Fibroblast of villous mesenchyme (primary cell): ENCODE data around the gene MFSD11. TPM values are rescaled to one million over a fixed set of nuclear protein-coding genes. Genes with fewer than 3 reads are reported as not detected.

Source experiments
- DNase-seq: peaks from one replicate; pipeline ENCODE4 v3.0.0-alpha.2; 2010; ENCODE audit warnings: low read depth
- H3K4me3 ChIP-seq: 2 replicates; pipeline ENCODE4 v1.5.1; 2011; ENCODE audit warnings: low read depth, mild to moderate bottlenecking, low read length
- total RNA-seq: library from RNA; depleted of rRNA; stranded (reverse); fragments of >200 nt; gene quantifications from 2 replicates; pipeline ENCODE4 v1.2.3, GENCODE V29; 2012
- TF ChIP-seq, protein P1 (sequence below): IDR thresholded peaks from 2 replicates; pipeline ENCODE4 v1.5.1; 2012; ENCODE audit warnings: low read depth, mild to moderate bottlenecking, low read length; ENCODE audit not compliant: insufficient read depth

The MFSD11 gene
- 31.9 and 44.5 TPM in 2 replicates for total RNA-seq

DNA sequence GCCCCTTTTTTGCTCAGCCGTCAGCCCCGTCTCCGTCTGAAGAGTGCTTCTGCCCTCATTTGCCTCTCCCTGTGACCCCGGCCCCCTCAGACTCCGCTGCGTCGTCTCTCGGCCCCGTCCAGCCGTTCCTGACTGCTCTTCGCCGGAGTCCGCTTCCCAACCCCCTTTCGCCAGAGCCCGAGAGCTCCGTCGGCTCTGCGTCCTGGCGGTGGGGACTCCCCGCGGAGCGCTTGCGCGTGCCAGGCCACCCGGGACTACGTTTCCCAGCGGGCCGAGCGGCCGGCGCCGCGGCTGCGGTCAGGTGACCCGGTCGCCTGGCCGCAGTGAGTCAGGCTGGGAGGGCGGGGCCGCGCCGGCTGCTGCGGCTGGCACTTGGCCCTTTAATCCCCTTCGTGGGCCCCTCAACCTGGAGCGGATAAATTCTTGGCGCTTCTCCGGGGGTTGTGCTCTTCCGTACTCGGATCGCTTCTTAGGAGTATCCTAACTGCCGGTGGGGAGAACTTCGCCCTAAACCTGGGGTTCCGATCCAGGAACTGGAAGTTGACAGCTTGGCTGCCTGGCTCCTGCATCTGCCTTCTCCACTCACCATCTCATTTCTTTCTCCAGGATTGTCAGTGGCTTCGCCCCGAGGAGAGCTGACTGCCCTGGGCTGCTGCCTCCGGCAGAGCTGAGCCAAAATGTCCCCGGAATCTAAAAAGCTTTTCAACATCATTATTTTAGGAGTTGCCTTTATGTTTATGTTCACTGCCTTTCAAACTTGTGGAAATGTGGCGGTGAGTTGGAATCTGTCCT is at the start of gene MFSD11:
MFSD11 (plus strand) TSS at position 444 of the 792 bp plus-strand sequence; CDS start at position 678, 234 bp downstream.
- peak; percentile 96 for DNase-seq
- H3K4me3 ChIP-seq: peak within 1 kb of the TSS; percentile 94
- TF ChIP-seq, protein P1, sequence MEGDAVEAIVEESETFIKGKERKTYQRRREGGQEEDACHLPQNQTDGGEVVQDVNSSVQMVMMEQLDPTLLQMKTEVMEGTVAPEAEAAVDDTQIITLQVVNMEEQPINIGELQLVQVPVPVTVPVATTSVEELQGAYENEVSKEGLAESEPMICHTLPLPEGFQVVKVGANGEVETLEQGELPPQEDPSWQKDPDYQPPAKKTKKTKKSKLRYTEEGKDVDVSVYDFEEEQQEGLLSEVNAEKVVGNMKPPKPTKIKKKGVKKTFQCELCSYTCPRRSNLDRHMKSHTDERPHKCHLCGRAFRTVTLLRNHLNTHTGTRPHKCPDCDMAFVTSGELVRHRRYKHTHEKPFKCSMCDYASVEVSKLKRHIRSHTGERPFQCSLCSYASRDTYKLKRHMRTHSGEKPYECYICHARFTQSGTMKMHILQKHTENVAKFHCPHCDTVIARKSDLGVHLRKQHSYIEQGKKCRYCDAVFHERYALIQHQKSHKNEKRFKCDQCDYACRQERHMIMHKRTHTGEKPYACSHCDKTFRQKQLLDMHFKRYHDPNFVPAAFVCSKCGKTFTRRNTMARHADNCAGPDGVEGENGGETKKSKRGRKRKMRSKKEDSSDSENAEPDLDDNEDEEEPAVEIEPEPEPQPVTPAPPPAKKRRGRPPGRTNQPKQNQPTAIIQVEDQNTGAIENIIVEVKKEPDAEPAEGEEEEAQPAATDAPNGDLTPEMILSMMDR: no peak

DNA sequence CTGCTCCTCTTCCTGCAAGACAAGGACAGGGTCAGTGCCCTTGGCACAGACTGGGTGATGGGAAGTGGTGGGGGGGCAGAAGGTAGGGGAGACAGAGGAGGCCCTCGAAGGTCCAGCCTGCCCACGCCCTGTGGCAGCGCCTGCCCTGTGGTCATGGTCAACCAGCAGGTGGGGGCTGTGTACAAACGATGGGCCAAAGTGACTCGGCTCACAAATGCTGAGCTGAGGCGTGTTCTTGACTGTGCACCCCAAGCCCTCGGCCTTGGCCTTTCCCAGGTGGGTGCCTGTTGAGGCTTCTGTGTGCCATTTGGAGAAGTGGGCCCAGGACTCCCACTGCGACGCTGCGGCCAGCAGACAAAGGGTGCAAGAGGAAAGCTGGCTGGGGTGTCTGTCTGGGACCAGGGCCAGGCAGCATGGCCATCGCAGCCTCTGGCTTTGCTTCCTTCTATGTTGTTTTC is 49.7 kb upstream of the MFSD11 start:
- no peak overlapping the region for H3K4me3 ChIP-seq
- DNase-seq: no peak
- TF ChIP-seq, protein P1: peak; percentile 12

DNA sequence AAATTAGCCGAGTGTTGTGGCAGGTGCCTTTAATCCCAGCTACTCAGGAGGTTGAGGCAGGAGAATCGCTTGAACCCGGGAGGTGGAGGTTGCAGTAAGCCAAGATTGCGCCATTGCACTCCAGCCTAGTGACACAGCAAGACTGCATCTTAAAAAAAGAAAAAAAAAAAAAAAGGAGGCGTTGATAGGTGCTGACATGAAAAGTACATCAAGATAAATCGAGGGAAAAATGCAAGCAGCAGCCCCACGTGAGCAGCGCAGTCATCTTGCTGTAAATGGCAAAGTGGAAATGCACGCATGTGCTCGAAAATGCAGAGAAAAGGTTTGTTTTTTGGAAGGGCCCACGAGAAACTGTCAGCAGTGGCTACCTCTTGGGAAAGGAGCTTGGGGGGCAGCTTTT is 48.1 kb upstream of the MFSD11 start:
- H3K4me3 ChIP-seq: no peak overlapping the region
- TF ChIP-seq, protein P1: no peak
- DNase-seq: peak; percentile 71

DNA sequence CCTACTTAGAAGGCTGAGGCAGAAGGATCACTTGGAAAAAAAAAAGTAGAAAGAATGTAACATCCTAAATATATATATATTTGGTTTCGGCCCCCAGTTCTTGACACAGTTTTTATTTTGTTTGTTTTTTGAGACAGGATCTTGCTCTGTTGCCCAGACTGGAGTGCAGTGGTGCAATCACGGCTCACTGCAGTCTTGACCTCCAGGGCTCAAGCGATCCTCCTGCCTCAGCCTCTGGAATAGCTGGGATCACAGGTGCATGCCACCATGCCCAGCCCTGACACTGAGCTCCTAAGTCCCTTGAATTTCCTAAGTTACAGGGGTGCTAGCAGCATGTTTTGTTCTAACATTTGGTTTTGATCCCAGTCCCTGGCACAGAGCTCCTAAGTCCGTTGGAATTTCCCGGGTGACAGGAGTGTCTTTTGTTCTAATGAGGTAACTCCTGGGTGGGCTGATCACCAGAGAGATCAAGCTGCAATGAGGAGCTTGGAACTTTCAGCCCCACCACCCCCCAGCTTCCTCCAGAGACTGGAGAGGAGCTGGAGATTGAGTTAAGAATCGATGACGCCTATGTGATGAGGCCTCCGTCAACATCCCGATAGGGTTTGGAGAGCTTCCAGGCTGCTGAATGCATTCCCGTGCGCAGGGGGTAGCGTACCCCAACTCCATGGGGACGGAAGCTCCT is 47.2 kb upstream of the MFSD11 start:
- TF ChIP-seq, protein P1: no peak
- H3K4me3 ChIP-seq: no peak overlapping the region
- DNase-seq: no peak

DNA sequence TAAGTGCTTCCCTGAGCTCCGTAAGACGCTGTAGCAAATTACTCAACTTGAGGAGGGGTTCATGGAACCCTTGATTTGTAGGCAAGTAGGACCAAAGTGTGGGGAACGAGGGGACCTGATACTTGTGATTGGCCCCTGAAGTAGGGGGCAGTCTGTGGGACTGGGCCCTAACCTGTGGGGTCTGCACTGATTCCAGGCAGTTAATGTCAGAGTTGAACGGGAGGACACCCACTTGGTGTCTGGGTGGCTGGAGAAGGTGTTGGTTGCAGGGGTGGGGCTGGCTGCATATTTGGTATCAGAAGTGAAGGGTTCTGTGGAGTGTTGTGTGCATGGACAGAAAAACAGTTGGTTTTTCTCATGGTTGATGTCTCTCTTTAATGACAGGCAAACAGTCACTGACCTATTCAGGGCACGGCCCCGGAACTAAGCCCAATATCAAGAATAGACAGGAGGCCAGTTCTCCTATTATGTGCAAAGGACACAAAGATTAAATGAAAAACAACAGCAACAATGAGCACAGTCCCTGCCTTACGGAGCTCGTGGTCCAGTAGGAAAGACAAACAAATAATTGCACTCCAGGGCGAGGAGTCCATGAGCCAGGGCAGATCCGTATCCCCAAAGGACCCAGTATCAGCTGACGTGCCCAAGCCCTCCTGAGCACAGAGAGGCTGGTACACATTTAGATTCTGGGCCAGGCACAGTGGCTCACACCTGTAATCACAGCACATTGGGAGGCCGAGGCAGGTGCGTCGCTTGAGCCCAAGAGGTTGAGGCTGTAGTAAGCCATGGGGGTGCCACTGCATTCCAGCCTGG is 46.3 kb upstream of the MFSD11 start:
- TF ChIP-seq, protein P1: no peak
- no peak for DNase-seq
- no peak overlapping the region for H3K4me3 ChIP-seq

DNA sequence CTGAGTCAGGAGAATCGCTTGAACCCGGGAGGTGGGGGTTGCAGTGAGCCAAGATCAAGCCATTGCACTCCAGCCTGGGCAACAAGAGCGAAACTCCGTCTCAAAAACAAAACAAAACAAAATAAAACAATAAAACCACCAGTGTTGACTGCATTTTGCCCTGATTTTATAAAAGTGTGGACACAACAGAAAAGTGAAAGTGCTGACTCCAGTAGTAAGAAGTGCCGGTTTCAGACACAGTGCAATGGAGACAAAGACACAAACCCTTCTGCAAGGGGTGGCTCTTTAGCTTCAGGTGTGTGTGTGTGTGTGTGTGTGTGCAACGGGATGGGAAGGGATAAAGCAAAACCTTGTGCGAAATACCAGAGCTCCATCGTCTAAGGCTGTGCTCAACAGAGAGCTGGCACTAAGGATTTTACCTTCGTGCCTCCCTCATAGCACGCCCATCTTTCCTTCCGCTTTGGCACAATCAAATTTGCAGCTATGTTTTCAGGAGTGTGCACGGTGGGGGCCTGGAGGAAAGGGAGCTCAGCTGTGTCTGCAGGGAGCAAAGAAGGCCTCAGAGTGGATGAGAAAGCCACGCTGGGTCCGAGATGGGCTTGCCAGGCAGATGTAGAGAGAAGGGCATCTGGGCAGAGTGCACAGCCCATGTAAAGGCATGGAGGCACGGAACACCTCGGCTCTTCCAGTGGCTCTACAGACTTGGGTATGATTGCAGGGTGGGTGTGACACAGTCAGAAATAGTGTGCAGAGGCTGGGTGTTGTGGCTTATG is 42.7 kb upstream of the MFSD11 start:
- no peak for DNase-seq
- TF ChIP-seq, protein P1: no peak

More for the DNA sequence above, 42.7 kb upstream of the MFSD11 start:
- H3K4me3 ChIP-seq: no peak overlapping the region
